Renal cortical epithelial cell (primary cell): Measurements from ENCODE around the gene TRIM3. TPM values are rescaled to one million over a fixed set of nuclear protein-coding genes. Genes with fewer than 3 reads are reported as not detected.
A peak's percentile ranks its signal among the peaks of the same experiment; 100 is the strongest.

Source experiments
- DNase-seq: peaks from one replicate; pipeline ENCODE4 v3.0.0-alpha.2; 2011; ENCODE audit warnings: low read depth
- total RNA-seq: library from RNA; depleted of rRNA; stranded (reverse); fragments of >200 nt; gene quantifications from 2 replicates; pipeline ENCODE4 v1.2.3, GENCODE V29; 2014

Gene TRIM3
- total RNA-seq, 1 donor from 2014 or later: 16.5 TPM

DNA sequence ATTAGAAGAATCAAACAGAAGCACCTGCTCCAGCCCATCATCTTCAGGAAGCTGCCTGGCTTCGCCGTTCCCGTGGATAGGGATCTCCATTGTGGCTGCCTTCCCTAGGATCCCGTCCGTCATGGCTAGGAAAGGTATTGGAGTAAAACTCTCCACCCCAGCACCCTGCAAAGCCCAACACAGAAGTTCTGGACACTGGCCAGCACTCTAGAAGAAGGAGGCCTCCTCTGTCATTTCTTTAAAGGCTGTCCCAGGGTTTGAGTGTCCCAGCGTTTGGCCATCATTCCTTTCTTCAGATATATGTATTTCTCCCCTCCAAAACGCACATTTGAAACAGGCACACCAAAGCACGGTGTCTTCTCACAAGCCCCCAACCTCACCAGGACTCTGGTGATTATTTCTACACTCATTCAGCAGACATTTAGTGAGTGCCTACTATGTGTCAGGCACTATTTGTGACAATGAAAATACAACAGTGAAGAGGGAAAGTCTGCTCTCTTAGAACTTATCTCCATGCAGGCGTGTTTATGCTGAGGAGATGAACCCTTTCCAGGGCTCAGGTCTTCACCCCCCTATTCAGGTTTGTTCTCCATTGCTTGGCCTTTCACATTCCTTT, 6.7 kb upstream of the TRIM3 start:
- no peak for DNase-seq

DNA sequence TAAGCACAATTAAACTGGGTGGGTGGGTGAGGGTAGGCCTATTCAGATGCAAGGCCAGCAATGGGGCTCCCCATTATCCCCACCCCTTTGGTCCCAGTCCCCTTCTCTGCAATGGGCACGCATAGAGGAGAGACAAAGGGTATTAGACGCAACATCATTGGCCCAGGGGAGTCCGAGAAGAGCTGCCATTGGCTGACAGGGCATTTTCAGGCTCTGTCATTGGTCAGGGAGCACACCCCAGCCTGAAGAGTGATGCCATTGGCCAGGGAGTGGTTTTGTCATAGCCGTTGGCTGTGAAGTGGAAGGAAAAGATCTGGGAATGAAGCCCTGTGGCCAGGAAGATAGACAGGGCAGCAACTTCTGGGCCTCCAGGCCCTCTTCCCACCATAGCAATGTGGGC, 2.8 kb upstream of the TRIM3 start:
- DNase-seq: no peak

DNA sequence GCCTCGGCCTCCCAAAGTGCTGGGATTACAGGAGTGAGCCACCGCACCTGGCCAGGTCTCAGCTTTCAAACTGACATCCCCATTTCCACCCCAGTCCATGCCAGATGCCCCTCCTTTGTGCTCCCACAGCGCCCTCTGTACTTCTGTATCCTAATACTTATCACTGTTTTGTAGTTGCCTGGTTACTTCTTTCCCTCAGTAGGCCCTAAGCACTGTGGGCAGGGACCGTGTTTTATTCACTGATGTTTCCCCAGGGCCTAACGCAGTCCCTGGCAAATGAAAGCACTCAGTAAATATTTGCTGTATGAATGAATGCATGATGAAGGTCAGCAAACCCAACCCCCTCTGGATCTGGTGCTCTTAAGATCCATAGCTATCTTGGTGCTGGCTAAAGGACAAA, 2.2 kb upstream of the TRIM3 start:
- no peak for DNase-seq

DNA sequence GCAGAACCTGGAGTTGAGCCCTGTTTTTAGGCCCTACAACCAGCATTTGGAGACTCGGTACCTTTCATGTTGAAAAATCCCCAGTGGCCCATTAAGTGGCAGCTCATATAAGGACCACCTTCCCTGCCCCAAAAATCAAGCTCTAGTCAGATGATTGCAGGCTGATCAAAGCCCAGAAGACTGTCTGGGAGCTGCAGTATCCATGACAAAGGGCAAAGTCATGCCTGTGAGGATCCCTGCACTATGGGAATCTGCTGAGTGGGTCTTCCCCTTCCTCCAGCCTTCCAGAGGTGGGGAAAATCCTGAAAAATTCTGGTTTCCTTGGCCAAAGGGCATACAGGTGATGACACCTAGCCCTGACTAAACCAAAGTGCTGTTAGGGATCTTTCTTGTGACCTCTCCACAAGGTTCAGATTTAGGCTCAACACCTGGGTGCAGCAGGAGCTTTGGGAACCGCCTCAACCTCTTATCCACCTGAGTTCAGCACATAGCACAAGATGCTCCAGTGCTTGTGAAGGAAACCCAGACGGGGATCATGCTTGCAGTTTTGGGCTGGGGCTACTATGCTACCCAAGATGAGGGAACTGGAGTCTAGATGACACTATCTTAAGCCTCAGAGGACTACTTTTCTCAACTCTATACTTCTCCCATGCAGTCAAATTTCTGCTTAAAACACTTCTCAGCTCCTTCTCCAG, 1.2 kb upstream of the TRIM3 start:
- no peak for DNase-seq

DNA sequence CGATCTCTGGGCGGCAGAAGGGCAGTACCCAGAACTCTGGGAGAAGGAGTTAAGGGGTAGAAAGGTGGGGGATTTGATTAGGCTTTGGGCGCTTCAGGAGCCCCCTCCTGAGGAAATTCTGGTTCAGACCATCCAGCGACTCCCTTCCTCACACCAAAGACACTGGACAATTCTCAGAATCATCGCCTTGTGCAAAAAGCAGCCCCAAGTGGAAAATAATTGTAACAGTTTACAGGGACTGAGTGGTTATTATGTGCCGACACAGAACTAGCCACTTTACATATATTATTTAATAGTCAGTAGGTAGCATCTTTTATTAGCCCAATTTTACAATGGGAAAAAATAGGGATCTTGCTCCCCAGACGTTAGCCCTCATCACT, 662 bp upstream of the TRIM3 start:
- DNase-seq: no peak

DNA sequence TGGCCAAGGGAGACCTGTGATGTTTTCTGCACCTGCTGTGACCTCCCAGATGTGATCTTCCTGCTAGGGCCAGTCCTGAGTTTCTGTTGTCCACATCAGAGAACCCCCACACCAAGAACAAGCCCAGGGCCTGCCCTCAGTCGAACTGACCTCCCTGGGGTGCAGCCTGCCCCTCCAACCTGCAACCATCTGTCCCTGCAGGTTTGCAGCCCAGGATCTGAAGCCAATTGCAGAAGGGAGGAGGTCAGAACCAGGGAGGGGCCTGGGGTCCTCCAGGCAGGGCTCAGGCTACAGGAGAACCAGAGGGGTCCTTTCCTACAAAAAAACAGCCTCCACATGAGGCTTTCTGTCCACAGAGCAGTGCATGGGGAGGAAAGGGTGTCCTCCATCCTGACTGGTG, 807 bp downstream of the TRIM3 start:
- no peak for DNase-seq

DNA sequence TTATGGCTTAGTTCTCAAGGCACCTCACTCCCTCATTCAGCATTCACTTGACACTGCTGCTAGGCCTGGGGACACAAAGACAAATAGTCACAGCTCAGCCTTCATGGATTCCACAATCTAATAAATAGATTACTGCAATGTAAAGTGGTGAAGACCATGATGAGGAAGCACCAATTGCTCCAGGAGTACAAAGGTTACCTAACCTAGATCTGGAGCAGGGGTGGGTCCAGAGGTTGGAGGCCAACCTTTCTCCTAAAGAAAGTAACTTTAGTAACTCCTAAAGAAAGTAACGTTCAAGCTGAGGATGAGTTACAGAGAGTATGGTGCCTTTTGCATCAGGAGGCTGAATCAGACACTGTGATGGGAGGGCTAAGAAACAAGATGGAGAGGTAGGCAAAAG, 4.1 kb downstream of the TRIM3 start:
- DNase-seq: no peak

DNA sequence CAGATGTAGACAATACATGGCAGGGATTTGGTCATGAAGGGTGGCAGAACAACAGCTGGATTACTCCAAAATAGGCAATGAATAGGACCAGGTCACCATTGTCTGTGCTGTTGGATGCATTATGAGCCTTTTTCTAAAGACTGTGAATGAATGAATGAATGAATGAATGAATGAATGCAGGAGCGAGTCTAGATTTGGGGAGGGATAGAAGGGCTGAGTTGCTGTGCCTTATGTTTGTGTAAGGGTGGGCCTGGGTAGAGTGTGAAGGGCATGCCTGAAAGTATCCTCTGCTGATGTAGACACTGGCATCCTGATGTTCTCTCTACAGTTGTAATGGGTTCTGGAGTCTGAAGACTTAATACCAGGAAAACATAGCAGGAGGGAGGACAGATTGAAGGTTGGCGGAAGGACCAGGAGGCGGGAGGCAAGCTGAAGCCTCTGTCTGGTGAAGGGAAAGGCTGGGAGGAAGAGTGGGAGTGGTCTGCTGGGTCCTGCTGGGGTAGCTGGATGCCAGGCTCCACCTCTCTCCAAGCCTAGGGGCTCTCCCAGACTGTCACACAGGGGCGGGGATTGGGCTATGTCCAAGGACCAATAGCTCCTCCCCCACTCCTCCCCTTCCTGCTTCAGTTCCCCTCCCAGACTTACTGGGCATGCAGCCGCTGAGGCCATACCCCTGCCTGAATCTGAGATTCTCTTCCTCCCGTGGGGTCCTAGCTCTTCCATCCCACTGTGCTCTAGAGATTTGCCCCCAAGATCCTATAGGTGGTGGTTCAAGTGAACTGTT, 4.8 kb downstream of the TRIM3 start:
- DNase-seq: peak; percentile 84

DNA sequence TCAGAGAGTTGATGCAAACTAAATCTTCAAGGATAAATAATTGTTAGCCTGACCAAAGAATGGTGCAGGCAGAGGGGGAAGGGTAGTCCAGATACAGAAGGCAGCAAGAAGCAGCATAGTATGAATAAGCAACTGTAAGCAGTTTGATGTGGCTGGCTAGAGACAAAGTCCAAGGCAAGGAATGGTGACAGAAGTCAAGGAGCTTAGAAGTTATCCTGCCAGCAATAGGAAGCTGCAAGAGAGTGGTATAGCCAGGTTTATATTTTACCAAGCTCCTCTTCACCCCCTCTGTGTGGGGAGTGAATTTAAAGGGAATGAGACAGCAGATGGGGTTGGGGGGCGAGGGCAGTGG, 14.7 kb downstream of the TRIM3 start:
- no peak for DNase-seq

DNA sequence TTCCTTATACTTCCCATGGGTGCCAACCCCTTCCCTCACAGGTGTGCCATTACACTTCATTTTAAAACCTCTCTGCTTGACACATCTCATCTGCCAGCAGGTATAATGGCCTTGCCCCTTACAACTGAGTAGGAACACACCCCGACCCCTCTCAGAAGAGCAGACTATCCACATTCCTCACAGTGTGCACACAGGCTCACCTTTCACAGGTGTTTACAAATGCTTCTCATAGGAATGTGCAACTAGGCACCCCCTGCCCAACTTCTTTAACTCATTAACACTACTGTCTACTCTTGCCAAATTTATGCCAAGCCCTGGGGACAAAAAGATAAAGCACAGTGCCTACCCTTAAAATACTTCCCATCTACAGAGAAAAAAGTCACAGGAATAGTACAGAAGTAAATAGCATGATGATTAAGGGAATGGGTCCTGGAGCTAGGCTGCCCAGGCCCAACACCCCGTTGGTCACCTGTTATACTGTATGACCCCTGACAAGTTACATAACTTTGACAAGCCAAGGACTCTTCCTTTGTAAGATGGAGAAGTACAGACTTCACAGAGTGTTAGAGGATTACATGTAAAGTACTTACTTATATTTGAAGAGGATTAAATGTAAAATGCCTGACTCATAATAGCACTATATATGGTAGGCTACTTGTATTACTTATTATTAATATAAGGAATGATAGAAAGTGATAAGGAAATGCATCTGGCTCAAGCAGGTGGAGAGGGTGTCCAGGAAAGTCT, 15.2 kb downstream of the TRIM3 start:
- no peak for DNase-seq

DNA sequence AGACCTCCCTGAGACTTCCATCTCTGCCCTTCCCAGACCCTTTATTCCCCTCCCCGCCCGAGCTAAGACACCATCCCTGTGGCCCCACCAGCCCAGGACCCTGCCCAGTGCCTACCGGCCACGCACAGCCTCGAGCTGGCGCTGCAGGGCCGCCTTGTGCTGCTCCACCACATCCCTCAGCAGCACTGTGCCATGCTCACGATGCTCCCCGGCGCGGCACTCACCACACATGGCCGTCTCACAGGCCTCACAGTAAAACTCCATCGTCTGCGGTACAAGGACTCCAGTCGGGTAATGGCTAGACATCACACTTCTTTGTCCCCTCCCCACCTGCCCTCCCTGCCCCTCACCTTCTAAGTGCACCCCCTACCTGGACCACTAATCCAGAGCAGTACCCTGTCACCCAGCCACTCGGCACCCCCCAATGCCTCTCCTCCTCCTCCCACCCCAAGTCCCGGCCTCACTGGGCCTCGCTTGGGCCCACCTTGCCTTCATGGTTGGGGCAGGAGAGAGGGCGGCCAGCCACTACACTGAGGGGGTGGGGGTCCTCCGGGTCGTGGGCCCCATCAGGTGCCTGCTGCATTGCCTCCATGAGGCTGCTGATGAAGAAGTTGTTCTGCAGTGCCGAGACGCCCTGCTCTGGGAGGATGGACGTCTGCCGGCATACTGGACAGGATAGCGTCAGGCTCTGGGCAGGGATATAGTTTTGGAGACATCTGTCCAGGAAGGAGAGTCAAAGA, 16.0 kb downstream of the TRIM3 start:
- DNase-seq: no peak

DNA sequence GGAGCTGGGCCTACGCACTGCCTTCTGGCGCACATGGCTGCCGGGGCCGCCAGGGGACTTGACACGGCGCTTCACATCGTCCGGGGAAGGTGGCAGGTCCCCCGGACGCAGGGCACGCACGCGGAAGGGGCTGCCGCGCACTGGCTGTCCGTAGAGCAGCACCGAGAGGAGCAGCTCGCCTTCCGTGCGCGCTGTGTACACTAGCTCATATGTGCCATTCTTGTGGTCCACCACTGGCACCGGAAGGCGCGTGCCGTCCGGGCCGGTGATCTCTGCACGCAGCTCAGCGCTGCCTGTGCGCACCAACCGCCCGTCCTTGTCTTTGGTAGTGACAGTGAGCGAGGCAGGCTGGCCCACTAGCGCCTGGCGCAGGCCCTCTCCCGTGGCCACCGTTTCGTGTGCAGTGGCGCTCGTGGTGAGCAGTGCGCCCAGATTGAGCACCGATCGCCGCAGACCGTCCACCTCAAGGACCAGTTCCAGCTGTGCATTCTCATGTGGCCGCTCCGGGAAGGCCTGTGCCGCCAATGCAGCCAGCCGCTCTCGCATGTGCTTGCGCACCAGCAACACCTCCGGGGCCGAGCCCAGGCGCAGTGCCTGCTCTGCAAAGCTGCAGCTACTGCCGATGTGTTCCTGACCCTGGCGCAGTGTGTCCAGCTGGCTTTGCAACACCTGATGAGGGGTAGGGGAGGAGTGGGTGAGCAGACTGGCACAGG, 17.2 kb downstream of the TRIM3 start:
- DNase-seq: no peak

DNA sequence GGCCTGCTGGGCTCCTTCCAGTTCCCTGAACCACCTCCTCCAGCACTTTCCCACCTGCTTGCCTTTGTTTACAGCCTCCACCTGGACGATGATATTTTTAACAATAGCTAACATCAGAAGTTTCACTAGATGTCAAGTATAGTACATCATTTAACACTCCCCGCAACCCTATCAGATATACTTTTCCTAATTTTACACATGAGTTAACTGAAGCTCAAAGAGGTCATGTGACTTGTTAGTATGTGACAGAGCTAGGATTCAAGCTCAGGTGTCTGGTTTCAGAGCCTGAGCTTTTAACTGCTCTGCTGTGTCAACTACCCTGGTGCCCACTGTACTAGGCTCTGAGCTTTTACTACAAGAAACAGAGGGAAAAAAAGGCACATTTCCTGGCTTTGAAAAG, 18.7 kb downstream of the TRIM3 start:
- DNase-seq: no peak

DNA sequence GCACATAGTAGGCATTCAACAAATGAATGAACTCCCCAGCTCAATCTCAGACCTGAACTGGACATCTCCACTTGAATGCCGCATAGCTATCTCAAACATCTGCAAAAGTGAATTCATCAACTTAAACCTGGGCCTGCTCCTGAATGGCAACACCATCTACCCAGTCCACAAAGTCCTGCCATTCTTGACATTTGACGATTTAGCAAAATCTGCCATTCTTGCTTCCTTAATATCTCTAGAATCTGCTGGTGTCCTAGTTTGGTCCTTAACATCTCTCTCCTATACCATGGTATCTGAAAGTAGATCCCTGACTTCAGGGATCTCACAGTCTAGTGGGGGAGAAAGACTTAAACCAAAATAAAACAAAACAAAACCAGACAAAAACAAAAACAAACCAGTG, 20.6 kb downstream of the TRIM3 start:
- no peak for DNase-seq

DNA sequence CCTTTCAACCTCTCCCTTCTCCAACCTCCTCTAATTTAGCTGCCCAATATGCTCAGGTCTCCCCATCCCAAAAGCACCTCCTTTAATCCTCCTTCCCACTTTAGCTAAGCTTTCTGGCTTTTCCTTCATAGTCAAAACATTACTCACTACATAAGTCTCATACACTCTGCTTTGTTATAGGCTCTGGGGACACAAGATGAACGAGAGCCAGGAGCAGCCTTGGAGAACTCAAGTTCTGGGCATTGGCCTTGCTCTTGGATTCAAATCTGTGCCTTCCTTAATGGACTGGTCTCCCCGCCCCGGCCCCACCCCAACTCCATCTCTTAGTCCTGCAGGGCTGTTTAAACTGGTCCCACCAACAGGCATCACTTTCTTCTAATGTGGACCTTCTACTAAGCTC, 21.5 kb downstream of the TRIM3 start:
- DNase-seq: no peak

DNA sequence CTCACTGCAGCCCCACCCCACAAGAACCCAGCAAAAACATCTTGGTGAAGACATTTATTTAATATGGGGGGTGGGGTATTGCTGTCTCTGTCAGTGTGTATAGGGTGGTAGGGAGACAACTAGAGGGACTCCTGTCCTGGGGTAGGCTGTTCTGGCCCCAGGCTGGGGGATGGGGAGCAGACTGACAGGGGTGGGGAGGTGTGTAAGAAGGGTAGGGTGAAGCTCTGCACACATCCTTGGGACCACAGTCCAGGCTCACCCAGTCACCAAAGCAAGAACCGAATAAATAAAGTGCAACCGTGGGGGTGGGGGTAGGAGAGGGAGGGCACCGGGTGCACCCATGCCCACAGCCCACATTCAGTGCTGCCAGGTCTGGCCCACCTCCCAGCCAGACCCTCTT, 25.2 kb downstream of the TRIM3 start:
- no peak for DNase-seq

DNA sequence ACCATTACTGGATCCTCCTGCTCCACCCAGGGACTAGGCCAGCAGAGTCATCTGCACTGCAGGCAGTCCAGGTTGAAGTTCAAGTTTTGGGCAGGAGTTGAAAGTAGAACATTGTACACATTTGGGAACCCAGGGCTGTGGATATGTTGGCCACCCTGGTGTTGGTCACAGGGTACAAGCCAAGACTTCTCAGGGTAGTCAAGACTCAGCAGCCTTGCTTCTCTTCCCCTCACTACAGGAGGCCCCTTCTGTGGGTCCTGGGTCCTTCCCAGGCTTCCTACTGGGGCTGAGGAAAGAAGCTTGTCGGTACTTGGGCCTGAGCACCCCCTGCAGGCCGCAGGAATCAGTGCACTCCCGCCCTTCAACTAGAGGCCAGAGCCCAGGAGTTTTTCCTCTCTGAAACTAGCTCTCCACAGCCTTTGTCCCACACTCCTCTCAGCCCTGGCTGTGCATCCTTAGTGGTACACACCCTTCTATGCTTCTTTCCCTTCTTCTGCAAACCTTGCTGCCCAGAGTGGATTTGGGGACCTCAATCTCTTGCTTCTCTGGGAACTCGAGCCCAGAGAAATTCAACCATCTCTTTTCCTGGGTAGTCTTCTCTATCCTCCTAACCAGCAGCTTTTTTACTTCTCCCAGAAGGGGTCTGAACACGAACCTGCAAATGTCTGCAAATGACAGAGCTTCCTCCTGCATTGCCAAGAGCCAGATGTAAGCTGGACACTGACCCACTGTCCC, 30.3 kb downstream of the TRIM3 start:
- peak; percentile 38 for DNase-seq

DNA sequence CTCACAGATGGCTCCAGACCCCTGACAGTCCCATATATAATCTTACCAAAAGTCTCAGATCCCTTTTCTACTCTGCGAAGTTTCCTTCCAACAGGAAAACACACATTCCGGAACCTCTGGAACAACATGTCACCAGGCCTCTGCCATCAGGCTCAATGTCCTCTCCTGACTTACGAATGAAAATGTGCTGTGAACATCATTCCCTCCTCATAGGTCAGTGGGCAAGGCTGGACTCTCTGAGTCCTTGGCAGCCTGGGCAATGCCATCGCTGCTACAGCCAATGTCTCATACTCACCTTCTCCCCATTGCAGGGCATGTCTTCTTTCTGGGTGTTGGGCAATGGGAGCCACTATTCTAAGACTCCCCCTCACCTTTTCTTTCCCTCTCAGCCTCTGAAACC, 31.3 kb downstream of the TRIM3 start:
- no peak for DNase-seq

DNA sequence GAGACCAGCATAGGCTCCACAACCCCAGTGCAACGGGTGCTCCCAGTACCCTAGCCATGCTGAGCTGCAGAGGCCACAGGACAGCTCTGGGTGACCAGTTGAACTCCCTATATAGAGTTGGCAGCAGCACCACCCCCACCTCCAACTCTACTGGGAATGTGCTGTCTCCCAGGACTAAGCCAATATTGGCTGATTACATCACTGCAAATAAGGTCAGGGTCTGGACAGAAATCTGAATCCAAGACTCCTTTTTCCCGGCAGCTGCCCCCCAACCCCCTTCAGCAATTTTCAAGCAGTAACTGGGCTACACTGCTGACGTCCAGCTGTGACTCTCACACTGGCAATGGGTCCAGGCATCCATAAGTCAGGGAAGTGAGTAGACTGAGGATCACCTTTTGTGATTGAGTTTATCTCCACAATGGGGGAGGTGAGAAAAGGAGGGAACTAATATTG, 32.8 kb downstream of the TRIM3 start, which contains the start of gene HPX:
TSS of gene HPX (minus strand) at position 82 of the 453 bp plus-strand sequence. CDS start at position 58, 24 bp downstream.
- no peak for DNase-seq

DNA sequence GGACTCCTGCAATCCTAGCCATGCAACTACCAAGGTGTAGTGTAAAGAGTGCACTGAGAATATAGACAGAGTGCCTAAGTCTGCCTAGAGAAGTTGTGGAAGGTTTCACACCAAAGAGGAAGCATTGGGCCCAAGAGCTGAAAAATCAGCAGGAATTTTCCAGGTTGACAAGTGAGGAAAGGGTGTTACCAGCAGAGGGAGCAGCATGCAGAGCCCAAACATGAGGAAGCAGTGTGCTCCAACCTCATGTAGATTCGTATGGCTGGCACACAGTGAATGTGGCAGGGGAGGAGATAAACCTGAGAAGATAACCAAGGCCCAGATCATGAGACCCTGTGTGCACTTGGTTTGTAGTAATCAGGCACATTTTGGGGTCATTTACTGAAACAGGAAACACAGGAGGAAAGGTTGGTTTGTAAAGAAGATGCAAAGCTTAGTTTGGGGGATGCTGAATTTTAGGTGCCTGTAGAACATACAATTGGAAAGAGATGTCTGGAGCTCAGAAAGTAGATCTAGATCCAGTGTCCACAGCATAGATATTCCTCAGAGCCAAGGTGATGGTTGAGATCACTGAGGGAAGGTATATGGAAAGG, 34.7 kb downstream of the TRIM3 start:
- peak; percentile 65 for DNase-seq
